Body of pancreas (tissue), 4 donors: ENCODE measurements around the gene RGN. TPM values are rescaled to one million over a fixed set of nuclear protein-coding genes. Genes with fewer than 3 reads are reported as not detected.

ENCODE experiments used
- ATAC-seq: fragments of 150-250 bp; one replicate; pipeline ENCODE4 v1.9.1; 2016
- DNase-seq, 4 donors: peaks; one replicate each; pipeline ENCODE4 v3.0.0-alpha.2; 2019
- H3K27ac ChIP-seq, 4 donors: fragments of 200-600 bp; sonication (generic); 1 replicate in 3 of 4; 2 replicates in 1 of 4; pipeline versions ENCODE4 v1.5.1 to v1.6.1; 2016 to 2019; ENCODE audit warnings: mild to moderate bottlenecking in 1 of 4, mixed read lengths in 1 of 4, moderate library complexity in 1 of 4
- H3K27me3 ChIP-seq, 2 donors: fragments of 200-600 bp; sonication (generic); one replicate each; pipeline ENCODE4 v1.6.0; 2016; ENCODE audit warnings: mild to moderate bottlenecking in 1 of 2
- H3K36me3 ChIP-seq, 2 donors: fragments of 200-600 bp; sonication (generic); replicated peaks in 1 of 2; 2 replicates each; pipeline ENCODE4 v1.5.1; 2016; ENCODE audit warnings: low read depth in 2 of 2; ENCODE audit not compliant: insufficient read depth in 1 of 2
- H3K4me1 ChIP-seq: fragments of 200-600 bp; sonication (generic); one replicate; pipeline ENCODE4 v1.6.0; 2016
- H3K4me3 ChIP-seq, 2 donors: fragments of 200-600 bp; sonication (generic); 1 replicate in 1 of 2; 2 replicates in 1 of 2; pipeline ENCODE4 v1.5.1; 2016 to 2019
- H3K9me3 ChIP-seq, 3 donors: fragments of 200-600 bp; sonication (generic); 1 replicate in 2 of 3; 2 replicates in 1 of 3; pipeline ENCODE4 v1.5.1; 2016
- POLR2A ChIP-seq, 3 donors: fragments of 450-650 bp; IDR thresholded peaks; one replicate each; pipeline ENCODE4 v1.6.1; 2016; ENCODE audit warnings: antibody characterized with exemption in 3 of 3, mild to moderate bottlenecking in 2 of 3
- WGBS, 2 donors: methylation state at CpG; one replicate each; pipeline ENCODE4 v1.1.5; 2017; 5-methylcytosine and 5-hydroxymethylcytosine counted together
- intact Hi-C: fragments of 100-400 bp; cut with DNase I; formaldehyde crosslinking; loops from one replicate; pipeline ENCODE4 v1.15.1; 2023
- total RNA-seq, 2 donors: library from RNA; depleted of rRNA; stranded (reverse); fragments of >200 nt; gene quantifications; one replicate each; pipeline ENCODE4 v1.1.0, GENCODE V29; 2016
- TF ChIP-seq, protein P1 (sequence below), 7 experiments: fragments of 450-650 bp in 4 of 7; fragments of 200-600 bp in 3 of 7; sonication (generic) in 3 of 7; IDR thresholded peaks; one replicate each; pipeline ENCODE4 v1.5.1; 2016 to 2019; ENCODE audit warnings: antibody characterized with exemption in 7 of 7

Gene RGN
- total RNA-seq: 10 to 100 TPM; 20.8 to 21.5 TPM

- Histone ChIP-seq H3K36me3 (no peaks in the 10 kb centered on the region), H3K4me1 (peaks cover 16% of the 10 kb centered on the region), H3K27ac (peak within 1 kb of the TSS; percentile 62 to 78 (median 76)), H3K9me3 (no peaks in the 10 kb centered on the region), H3K27me3 (no peaks in the 10 kb centered on the region), H3K4me3 (peak within 1 kb of the TSS; percentile 13 to 25)
- ATAC-seq: peak; percentile 80
- intact Hi-C loops: no loop called here
- TF ChIP-seq, protein P1, sequence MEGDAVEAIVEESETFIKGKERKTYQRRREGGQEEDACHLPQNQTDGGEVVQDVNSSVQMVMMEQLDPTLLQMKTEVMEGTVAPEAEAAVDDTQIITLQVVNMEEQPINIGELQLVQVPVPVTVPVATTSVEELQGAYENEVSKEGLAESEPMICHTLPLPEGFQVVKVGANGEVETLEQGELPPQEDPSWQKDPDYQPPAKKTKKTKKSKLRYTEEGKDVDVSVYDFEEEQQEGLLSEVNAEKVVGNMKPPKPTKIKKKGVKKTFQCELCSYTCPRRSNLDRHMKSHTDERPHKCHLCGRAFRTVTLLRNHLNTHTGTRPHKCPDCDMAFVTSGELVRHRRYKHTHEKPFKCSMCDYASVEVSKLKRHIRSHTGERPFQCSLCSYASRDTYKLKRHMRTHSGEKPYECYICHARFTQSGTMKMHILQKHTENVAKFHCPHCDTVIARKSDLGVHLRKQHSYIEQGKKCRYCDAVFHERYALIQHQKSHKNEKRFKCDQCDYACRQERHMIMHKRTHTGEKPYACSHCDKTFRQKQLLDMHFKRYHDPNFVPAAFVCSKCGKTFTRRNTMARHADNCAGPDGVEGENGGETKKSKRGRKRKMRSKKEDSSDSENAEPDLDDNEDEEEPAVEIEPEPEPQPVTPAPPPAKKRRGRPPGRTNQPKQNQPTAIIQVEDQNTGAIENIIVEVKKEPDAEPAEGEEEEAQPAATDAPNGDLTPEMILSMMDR (IDR thresholded peaks at IDR 0.05): no peak
- TF ChIP-seq POLR2A (IDR thresholded peaks at IDR 0.05): peak in 1 of 3 donors; percentile 37
- DNase-seq: peak; percentile 47 to 69 (median 54)
- WGBS, 2 donors: 10 to 18% methylated on average over 5 to 10 of the region's 59 CpGs
These were observed at the start of gene RGN for GRCh38 chrX:47078129-47079043. TSS of gene RGN (plus strand) at chrX:47078443. CDS start at chrX:47081145, 2,702 bp downstream.

GRCh38 chrX:47030339-47030738 lies 47.9 kb upstream of the RGN start:
- no peak for TF ChIP-seq POLR2A (IDR thresholded peaks at IDR 0.05)
- TF ChIP-seq, protein P1 (IDR thresholded peaks at IDR 0.05): peak; percentile 17 to 64 (median 47)
- DNase-seq: peak in 1 of 4 donors; percentile 24
- Histone ChIP-seq H3K27ac (no peak overlapping the region), H3K27me3 (no peaks in the 10 kb centered on the region), H3K9me3 (no peaks in the 10 kb centered on the region), H3K4me3 (no peak overlapping the region), H3K4me1 (no peaks in the 10 kb centered on the region), H3K36me3 (no peaks in the 10 kb centered on the region)
- intact Hi-C loops: no loop called here
- ATAC-seq: no peak

DNA sequence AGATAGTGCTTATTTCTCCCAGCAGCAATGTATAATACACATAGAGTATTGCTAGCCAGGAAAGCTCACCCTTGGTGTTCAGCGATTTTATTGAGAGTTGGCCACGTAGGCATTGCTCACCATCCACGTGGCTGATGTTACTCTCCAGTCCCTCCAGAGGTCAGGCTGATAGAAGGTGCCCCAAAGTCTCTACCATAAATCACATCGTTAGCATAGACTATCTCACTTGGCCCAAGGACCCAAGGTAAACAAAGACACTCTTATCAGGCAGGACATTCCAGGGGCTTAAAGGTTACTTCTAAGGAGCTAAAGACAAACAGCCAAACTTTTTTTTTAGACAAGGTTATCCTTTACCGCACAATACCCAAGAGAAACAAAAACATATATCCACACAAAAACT lies 30.3 kb upstream of the RGN start:
- no peak for TF ChIP-seq POLR2A (IDR thresholded peaks at IDR 0.05)
- TF ChIP-seq, protein P1 (IDR thresholded peaks at IDR 0.05): peak in 1 of 7 experiments; percentile 11
- intact Hi-C loops: no loop called here
- Histone ChIP-seq H3K9me3 (no peaks in the 10 kb centered on the region), H3K4me1 (peaks cover 7% of the 10 kb centered on the region), H3K27ac (no peak overlapping the region), H3K36me3 (no peaks in the 10 kb centered on the region), H3K27me3 (no peaks in the 10 kb centered on the region), H3K4me3 (no peak overlapping the region)
- WGBS, 2 donors: 0 to 15% methylated on average over 1 to 5 of the region's 5 CpGs
- peak in 2 of 4 donors; percentile 12 to 34 for DNase-seq
- ATAC-seq: peak; percentile 52

- Histone ChIP-seq H3K36me3 (no peaks in the 10 kb centered on the region), H3K4me3 (no peak overlapping the region), H3K9me3 (no peaks in the 10 kb centered on the region), H3K27ac (no peak overlapping the region), H3K27me3 (no peaks in the 10 kb centered on the region), H3K4me1 (peaks cover 18% of the 10 kb centered on the region)
- intact Hi-C loops: no loop called here
- DNase-seq: no peak
- TF ChIP-seq, protein P1 (IDR thresholded peaks at IDR 0.05): no peak
- no peak for TF ChIP-seq POLR2A (IDR thresholded peaks at IDR 0.05)
- ATAC-seq: no peak
- WGBS, 2 donors: 36 to 50% methylated on average over 1 of the region's 1 CpG
These were observed 18.9 kb upstream of the RGN start for GRCh38 chrX:47059142-47059874.
